ENCODE measurements around the gene EHD4.

EHD4 gene

GRCh38 chr15:41997845-41998244, 25.5 kb upstream of the EHD4 start:
- Histone ChIP-seq H3K27ac (no peak overlapping the region), H3K27me3 (no peaks in the 10 kb centered on the region)
- no peak for TF ChIP-seq CTCF (IDR thresholded peaks at IDR 0.05)

GRCh38 chr15:41996921-41997592, 24.7 kb upstream of the EHD4 start:
- no peaks in the 10 kb centered on the region for H3K36me3 ChIP-seq
- H3K27me3 ChIP-seq: no peaks in the 10 kb centered on the region
- no peak for TF ChIP-seq CTCF (IDR thresholded peaks at IDR 0.05)
- H3K27ac ChIP-seq: no peak overlapping the region
- no peaks in the 10 kb centered on the region for H3K9me3 ChIP-seq
- no peak overlapping the region for H3K4me3 ChIP-seq (ENCODE audit: low read depth in 1 of 2, low read length in 1 of 2)
- no peaks in the 10 kb centered on the region for H3K4me1 ChIP-seq (ENCODE audit: control insufficient read depth in 1 of 2, insufficient read depth in 1 of 2, low read depth in 1 of 2, low read length in 1 of 2)

More at GRCh38 chr15:41997845-41998244, 25.5 kb upstream of the EHD4 start:
- Histone ChIP-seq H3K4me3 (ENCODE audit: low read depth in 1 of 2, low read length in 1 of 2) (no peak overlapping the region), H3K36me3 (no peaks in the 10 kb centered on the region), H3K9me3 (no peaks in the 10 kb centered on the region), H3K4me1 (ENCODE audit: control insufficient read depth in 1 of 2, insufficient read depth in 1 of 2, low read depth in 1 of 2, low read length in 1 of 2) (no peaks in the 10 kb centered on the region)

GRCh38 chr15:41996376-41996775, 24.0 kb upstream of the EHD4 start:
- Histone ChIP-seq H3K9me3 (no peaks in the 10 kb centered on the region), H3K4me1 (ENCODE audit: control insufficient read depth in 1 of 2, insufficient read depth in 1 of 2, low read depth in 1 of 2, low read length in 1 of 2) (no peaks in the 10 kb centered on the region), H3K27me3 (no peaks in the 10 kb centered on the region), H3K27ac (no peak overlapping the region), H3K36me3 (no peaks in the 10 kb centered on the region), H3K4me3 (ENCODE audit: low read depth in 1 of 2, low read length in 1 of 2) (no peak overlapping the region)
- no peak for TF ChIP-seq CTCF (IDR thresholded peaks at IDR 0.05)

- no peaks in the 10 kb centered on the region for H3K9me3 ChIP-seq
- H3K27ac ChIP-seq: no peak overlapping the region
- no peak for TF ChIP-seq CTCF (IDR thresholded peaks at IDR 0.05)
- H3K4me1 ChIP-seq (ENCODE audit: control insufficient read depth in 1 of 2, insufficient read depth in 1 of 2, low read depth in 1 of 2, low read length in 1 of 2): no peaks in the 10 kb centered on the region
- H3K27me3 ChIP-seq: no peaks in the 10 kb centered on the region
- H3K36me3 ChIP-seq: no peaks in the 10 kb centered on the region
- H3K4me3 ChIP-seq (ENCODE audit: low read depth in 1 of 2, low read length in 1 of 2): no peak overlapping the region
These were observed 23.1 kb upstream of the EHD4 start for GRCh38 chr15:41995476-41995855.

GRCh38 chr15:41994772-41995475, 22.6 kb upstream of the EHD4 start:
- no peaks in the 10 kb centered on the region for H3K9me3 ChIP-seq
- H3K36me3 ChIP-seq: no peaks in the 10 kb centered on the region
- no peak for TF ChIP-seq CTCF (IDR thresholded peaks at IDR 0.05)
- no peak overlapping the region for H3K27ac ChIP-seq
- no peaks in the 10 kb centered on the region for H3K4me1 ChIP-seq (ENCODE audit: control insufficient read depth in 1 of 2, insufficient read depth in 1 of 2, low read depth in 1 of 2, low read length in 1 of 2)
- no peak overlapping the region for H3K4me3 ChIP-seq (ENCODE audit: low read depth in 1 of 2, low read length in 1 of 2)
- H3K27me3 ChIP-seq: no peaks in the 10 kb centered on the region

Data from neutrophil (primary cell).